22Rv1 (cell line): ENCODE results near the gene PDE1A.

ENCODE experiments used
- H3K27ac ChIP-seq: fragments of 450-650 bp; 2 replicates; pipeline ENCODE4 v1.5.1; 2017
- CTCF ChIP-seq: fragments of 450-650 bp; IDR thresholded peaks from 2 replicates; pipeline ENCODE4 v1.5.1; 2017; ENCODE audit warnings: mild to moderate bottlenecking
- ZFX ChIP-seq: fragments of 450-650 bp; IDR thresholded peaks from 2 replicates; pipeline ENCODE4 v1.6.1; 2017; ENCODE audit warnings: antibody characterized with exemption, borderline replicate concordance

The PDE1A gene

GRCh38 chr2:182164686-182165085 lies 262.1 kb downstream of the PDE1A start:
- no peak overlapping the region for H3K27ac ChIP-seq
- TF ChIP-seq ZFX (no peak), CTCF (no peak)

- H3K27ac ChIP-seq, result no peak overlapping the region
- TF ChIP-seq ZFX (no peak), CTCF (no peak)
These were observed 263.0 kb downstream of the PDE1A start for GRCh38 chr2:182163878-182164277.

GRCh38 chr2:182148344-182148743 lies 278.5 kb downstream of the PDE1A start:
- TF ChIP-seq ZFX (no peak), CTCF (no peak)
- H3K27ac ChIP-seq, result no peak overlapping the region

GRCh38 chr2:182144776-182145165 lies 282.1 kb downstream of the PDE1A start:
- no peak overlapping the region for H3K27ac ChIP-seq
- TF ChIP-seq ZFX (no peak), CTCF (no peak)

GRCh38 chr2:182144041-182144775 lies 282.6 kb downstream of the PDE1A start:
- H3K27ac ChIP-seq, result no peak overlapping the region
- no peak for TF ChIP-seq ZFX
- no peak for TF ChIP-seq CTCF

- no peak overlapping the region for H3K27ac ChIP-seq
- TF ChIP-seq CTCF, result no peak
- TF ChIP-seq ZFX, result no peak
These were observed 284.8 kb downstream of the PDE1A start for GRCh38 chr2:182142062-182142461.

GRCh38 chr2:182134201-182134600 lies 292.6 kb downstream of the PDE1A start:
- TF ChIP-seq CTCF (no peak), ZFX (no peak)
- H3K27ac ChIP-seq, result no peak overlapping the region
